ENCODE measurements around the gene AP1M2. TPM values are rescaled to one million over a fixed set of nuclear protein-coding genes. Genes with fewer than 3 reads are reported as not detected.
"Not testable (repeated sequence)": the region's sequence is repeated elsewhere in the genome, so short reads cannot be mapped to it uniquely, and the experiment has no call there.

AP1M2 gene
- polyA plus RNA-seq, 1 donor (not counting 4 experiments of a cell fraction or from before 2014, with no cell fraction given), result 83.1 TPM

GRCh38 chr19:10543420-10544241 is 43.5 kb downstream of the AP1M2 start, which contains the start of gene ATG4D:
Gene ATG4D (plus strand): TSS chr19:10543904. CDS start chr19:10544091, 187 bp downstream.
- peak within 1 kb of the TSS; percentile 83 for H2AFZ ChIP-seq (ENCODE audit: control insufficient read depth, low read length)
- H3K4me1 ChIP-seq (ENCODE audit: control insufficient read depth, extremely low read depth, insufficient read depth, low read length), result peaks cover 9% of the 10 kb centered on the region
- DNase-seq (ENCODE audit: low read depth, low spot score) (no peak), FAIRE-seq (no peak)
- peaks cover 7 to 9% of the 10 kb centered on the region in 2 experiments for H3K36me3 ChIP-seq (ENCODE audit: control insufficient read depth in 2 of 2, extremely low read depth in 1 of 2, insufficient read depth in 2 of 2, low read length in 2 of 2)
- no peaks in the 10 kb centered on the region for H3K27me3 ChIP-seq (ENCODE audit: control insufficient read depth, extremely low read depth, insufficient read depth, low read length)
- peak within 1 kb of the TSS; percentile 61 to 86 (median 68) for H3K4me3 ChIP-seq (ENCODE audit: control insufficient read depth in 2 of 3, extremely low read depth in 1 of 3, insufficient read depth in 2 of 3, low read depth in 1 of 3, low read length in 3 of 3)
- H3K4me2 ChIP-seq (ENCODE audit: control insufficient read depth, extremely low read depth, insufficient read depth, low read depth, low read length), result peak within 1 kb of the TSS; percentile 61
- peak within 1 kb of the TSS; percentile 43 for H3K27ac ChIP-seq (ENCODE audit: control insufficient read depth, insufficient read depth, low read length)
- dilution Hi-C loops (cut with MboI; ENCODE audit: extremely low pct_ligation_motif_present, low sequenced_read_pairs), result no loop called here
- H3K79me2 ChIP-seq (ENCODE audit: control insufficient read depth, insufficient read depth, low read length), result peaks cover 10% of the 10 kb centered on the region
- no peaks in the 10 kb centered on the region for H3K9me3 ChIP-seq (ENCODE audit: control insufficient read depth, low read depth, low read length)
- peak within 1 kb of the TSS; percentile 82 for H3K9ac ChIP-seq (ENCODE audit: control insufficient read depth, extremely low read depth, insufficient read depth, low read length)
- H3K9me1 ChIP-seq (ENCODE audit: control insufficient read depth, extremely low read depth, insufficient read depth, low read length), result no peaks in the 10 kb centered on the region
- TF ChIP-seq EZH2 (IDR thresholded peaks at IDR 0.05; ENCODE audit: low read length) (no peak), CTCF (optimal IDR thresholded peaks at IDR 0.05 in 1 of 3, IDR thresholded peaks at IDR 0.05 in 1 of 3, conservative IDR thresholded peaks at IDR 0.05 in 1 of 3; ENCODE audit: extremely low read depth in 1 of 3, insufficient read depth in 2 of 3, low read length in 3 of 3) (no peak)
- H4K20me1 ChIP-seq (ENCODE audit: control insufficient read depth, extremely low read depth, insufficient read depth, low read length), result no peaks in the 10 kb centered on the region

- Histone ChIP-seq H3K9me1 (ENCODE audit: control insufficient read depth, extremely low read depth, insufficient read depth, low read length) (no peaks in the 10 kb centered on the region), H2AFZ (ENCODE audit: control insufficient read depth, low read length) (no peak overlapping the region), H3K4me1 (ENCODE audit: control insufficient read depth, extremely low read depth, insufficient read depth, low read length) (peaks cover 9% of the 10 kb centered on the region), H3K27me3 (ENCODE audit: control insufficient read depth, extremely low read depth, insufficient read depth, low read length) (no peaks in the 10 kb centered on the region), H4K20me1 (ENCODE audit: control insufficient read depth, extremely low read depth, insufficient read depth, low read length) (no peaks in the 10 kb centered on the region), H3K36me3 (ENCODE audit: control insufficient read depth in 2 of 2, extremely low read depth in 1 of 2, insufficient read depth in 2 of 2, low read length in 2 of 2) (peaks cover 5 to 9% of the 10 kb centered on the region in 2 experiments), H3K9ac (ENCODE audit: control insufficient read depth, extremely low read depth, insufficient read depth, low read length) (no peak overlapping the region), H3K27ac (ENCODE audit: control insufficient read depth, insufficient read depth, low read length) (no peak overlapping the region), H3K4me3 (ENCODE audit: control insufficient read depth in 2 of 3, extremely low read depth in 1 of 3, insufficient read depth in 2 of 3, low read depth in 1 of 3, low read length in 3 of 3) (peak overlapping the region; percentile 61 to 86 (median 68)), H3K4me2 (ENCODE audit: control insufficient read depth, extremely low read depth, insufficient read depth, low read depth, low read length) (peak overlapping the region; percentile 56), H3K9me3 (ENCODE audit: control insufficient read depth, low read depth, low read length) (no peaks in the 10 kb centered on the region), H3K79me2 (ENCODE audit: control insufficient read depth, insufficient read depth, low read length) (peaks cover 10% of the 10 kb centered on the region)
- FAIRE-seq (no peak), DNase-seq (ENCODE audit: low read depth, low spot score) (no peak)
- dilution Hi-C loops (cut with MboI; ENCODE audit: extremely low pct_ligation_motif_present, low sequenced_read_pairs), result no loop called here
- no peak for TF ChIP-seq CTCF (optimal IDR thresholded peaks at IDR 0.05 in 1 of 3, IDR thresholded peaks at IDR 0.05 in 1 of 3, conservative IDR thresholded peaks at IDR 0.05 in 1 of 3; ENCODE audit: extremely low read depth in 1 of 3, insufficient read depth in 2 of 3, low read length in 3 of 3)
- no peak for TF ChIP-seq EZH2 (IDR thresholded peaks at IDR 0.05; ENCODE audit: low read length)
Observed at GRCh38 chr19:10543059-10543419, 44.1 kb downstream of the AP1M2 start.

- H3K79me2 ChIP-seq (ENCODE audit: control insufficient read depth, insufficient read depth, low read length); H3K27ac ChIP-seq (ENCODE audit: control insufficient read depth, insufficient read depth, low read length); H4K20me1 ChIP-seq (ENCODE audit: control insufficient read depth, extremely low read depth, insufficient read depth, low read length); H3K9ac ChIP-seq (ENCODE audit: control insufficient read depth, extremely low read depth, insufficient read depth, low read length); dilution Hi-C loops (cut with MboI; ENCODE audit: extremely low pct_ligation_motif_present, low sequenced_read_pairs); H2AFZ ChIP-seq (ENCODE audit: control insufficient read depth, low read length); H3K9me3 ChIP-seq (ENCODE audit: control insufficient read depth, low read depth, low read length); H3K27me3 ChIP-seq (ENCODE audit: control insufficient read depth, extremely low read depth, insufficient read depth, low read length); FAIRE-seq; H3K4me2 ChIP-seq (ENCODE audit: control insufficient read depth, extremely low read depth, insufficient read depth, low read depth, low read length); DNase-seq (ENCODE audit: low read depth, low spot score); H3K9me1 ChIP-seq (ENCODE audit: control insufficient read depth, extremely low read depth, insufficient read depth, low read length); H3K36me3 ChIP-seq (ENCODE audit: control insufficient read depth in 2 of 2, extremely low read depth in 1 of 2, insufficient read depth in 2 of 2, low read length in 2 of 2); H3K4me3 ChIP-seq (ENCODE audit: control insufficient read depth in 2 of 3, extremely low read depth in 1 of 3, insufficient read depth in 2 of 3, low read depth in 1 of 3, low read length in 3 of 3): not testable (repeated sequence)
- H3K4me1 ChIP-seq (ENCODE audit: control insufficient read depth, extremely low read depth, insufficient read depth, low read length), result peaks cover 23% of the 10 kb centered on the region
Observed at GRCh38 chr19:10539016-10539415, 48.1 kb downstream of the AP1M2 start.

Measured in keratinocyte (primary cell).